Panc1 (cell line): ENCODE measurements around the gene PNKP. TPM values are rescaled to one million over a fixed set of nuclear protein-coding genes. Genes with fewer than 3 reads are reported as not detected.

Experiments used
- ATAC-seq: fragments of 200-7000 bp; cut with Tn5 transposase; 2 replicates; pipeline ENCODE4 v1.9.1; 2020; ENCODE audit warnings: mild to moderate bottlenecking, moderate library complexity
- BruUV-seq: library from RNA; stranded (reverse); fragments of 400-500 nt; replicated peaks from 2 replicates; lab custom pipeline; 2021; lab: Mats Ljungman, UMichigan
- CTCF ChIA-PET: fragments of 300-600 bp; sonication (Branson Sonifier 250); formaldehyde crosslinking; loops from one replicate; lab custom pipeline; 2022; ENCODE audit warnings: antibody characterized with exemption; lab: Charles Lee
- POLR2A ChIA-PET: fragments of 300-600 bp; sonication (Branson Sonifier 250); formaldehyde crosslinking; loops from one replicate; lab custom pipeline; 2022; ENCODE audit warnings: antibody characterized with exemption; lab: Charles Lee
- DNase-seq: peaks from one replicate; pipeline ENCODE4 v3.0.0-alpha.2; 2010; ENCODE audit warnings: low read depth, low spot score
- H3K27ac ChIP-seq: 2 replicates; pipeline ENCODE4 v1.5.1; 2011; ENCODE audit warnings: mild to moderate bottlenecking, low read length, inconsistent platforms
- H3K27me3 ChIP-seq: fragments of 200-500 bp; sonication (Bioruptor generic); 2 replicates; pipeline ENCODE4 v1.6.0; 2014; ENCODE audit warnings: low read length, inconsistent platforms; ENCODE audit not compliant: control insufficient read depth, insufficient read depth
- H3K36me3 ChIP-seq: fragments of 200-500 bp; sonication (Bioruptor generic); 2 replicates; pipeline ENCODE4 v1.5.1; 2014; ENCODE audit warnings: inconsistent platforms, mild to moderate bottlenecking, low read length, moderate library complexity; ENCODE audit not compliant: control insufficient read depth, insufficient read depth
- H3K4me1 ChIP-seq: 2 replicates; pipeline ENCODE4 v1.5.1; 2011; ENCODE audit warnings: inconsistent platforms, mild to moderate bottlenecking, low read length, moderate library complexity; ENCODE audit not compliant: control insufficient read depth, insufficient read depth
- H3K4me3 ChIP-seq, 2 experiments: 2 replicates each; pipeline ENCODE4 v1.5.1; 2011 to 2012; ENCODE audit warnings: low read depth in 2 of 2, low read length in 2 of 2, mild to moderate bottlenecking in 2 of 2, inconsistent platforms in 1 of 2, moderate library complexity in 1 of 2
- H3K9me3 ChIP-seq: fragments of 200-500 bp; sonication (Bioruptor generic); 2 replicates; pipeline ENCODE4 v1.5.1; 2014; ENCODE audit warnings: low read depth, mild to moderate bottlenecking, inconsistent platforms, low read length, moderate library complexity; ENCODE audit not compliant: control insufficient read depth, insufficient read depth
- CTCF ChIP-seq: fragments of 450-650 bp; IDR thresholded peaks from 2 replicates; pipeline ENCODE4 v1.5.1; 2017; ENCODE audit warnings: mild to moderate bottlenecking
- POLR2AphosphoS5 ChIP-seq: IDR thresholded peaks from 2 replicates; pipeline ENCODE4 v1.6.1; 2012; ENCODE audit warnings: mild to moderate bottlenecking, low read depth, low read length, moderate library complexity
- REST ChIP-seq, 2 experiments: IDR thresholded peaks; 2 replicates each; pipeline ENCODE4 v1.6.1; 2011 to 2012; ENCODE audit warnings: low read depth in 2 of 2, control low read depth in 1 of 2, low read length in 1 of 2, mild to moderate bottlenecking in 1 of 2, moderate library complexity in 1 of 2; ENCODE audit not compliant: insufficient read depth in 1 of 2
- SIN3A ChIP-seq: IDR thresholded peaks from 2 replicates; pipeline ENCODE4 v1.6.1; 2012; ENCODE audit warnings: low read depth, mild to moderate bottlenecking, low read length, moderate library complexity, borderline replicate concordance; ENCODE audit not compliant: insufficient read depth
- TCF7L2 ChIP-seq: IDR thresholded peaks from 2 replicates; pipeline ENCODE4 v1.6.1; 2011; ENCODE audit warnings: mild to moderate bottlenecking, low read depth, low read length, inconsistent platforms
- in situ Hi-C: cut with HindIII; loops from 2 replicates; pipeline ENCODE4 v1.10.0; 2016; ENCODE audit warnings: low sequenced_read_pairs, low pct_unique_long_range_greater_than_20kb
- intact Hi-C: fragments of 100-400 bp; cut with micrococcal nuclease; formaldehyde crosslinking; loops from one replicate; pipeline ENCODE4 v1.10.0; 2022; ENCODE audit not compliant: unreplicated experiment
- total RNA-seq: library from RNA; stranded (reverse); gene quantifications from one replicate; pipeline ENCODE4 v1.2.1, GENCODE V29; 2021; ENCODE audit not compliant: unreplicated experiment

The PNKP gene
- total RNA-seq, 1 experiment from 2014 or later, result 76.7 TPM

- DNase-seq (no peak), ATAC-seq (no peak)
- Histone ChIP-seq H3K4me1 (no peaks in the 10 kb centered on the region), H3K36me3 (no peaks in the 10 kb centered on the region), H3K27me3 (no peaks in the 10 kb centered on the region), H3K9me3 (no peaks in the 10 kb centered on the region), H3K4me3 (no peak overlapping the region), H3K27ac (no peak overlapping the region)
- no TSS peak for BruUV-seq
- in situ Hi-C loops (no loop called here), intact Hi-C loops (no loop called here)
- ChIA-PET CTCF (no interaction called here), POLR2A (interaction anchor here (0.6 kb wide), 1 partner anchor 10 kb away, joined by 4 read pairs; no protein-coding TSS in a partner anchor)
- TF ChIP-seq TCF7L2 (no peak), POLR2AphosphoS5 (no peak), REST (IDR thresholded peaks at IDR 0.05; ENCODE audit: insufficient read depth in 1 of 2, low read depth in 2 of 2, low read length in 1 of 2) (no peak), SIN3A (no peak), CTCF (no peak)
Observed at GRCh38 chr19:49887665-49888509, 20.5 kb upstream of the PNKP start.

- TF ChIP-seq TCF7L2 (no peak), CTCF (no peak), REST (IDR thresholded peaks at IDR 0.05; ENCODE audit: insufficient read depth in 1 of 2, low read depth in 2 of 2, low read length in 1 of 2) (no peak)
- no peak for ATAC-seq
- no peaks in the 10 kb centered on the region for H3K27me3 ChIP-seq
- no peak for DNase-seq
- no peak overlapping the region for H3K4me3 ChIP-seq
- BruUV-seq, result no TSS peak
- in situ Hi-C loops (no loop called here), intact Hi-C loops (no loop called here)
- no peak overlapping the region for H3K27ac ChIP-seq
- CTCF ChIA-PET, result no interaction called here
- no peaks in the 10 kb centered on the region for H3K9me3 ChIP-seq
- H3K36me3 ChIP-seq, result no peaks in the 10 kb centered on the region
- H3K4me1 ChIP-seq, result no peaks in the 10 kb centered on the region
- POLR2A ChIA-PET, result no interaction called here
Observed at GRCh38 chr19:49887037-49887664, 19.8 kb upstream of the PNKP start.
